Left lung (tissue), 10 donors: ENCODE results near the gene EDEM1. TPM values are rescaled to one million over a fixed set of nuclear protein-coding genes. Genes with fewer than 3 reads are reported as not detected.

ENCODE experiments used
- ATAC-seq: fragments of 200-7000 bp; cut with Tn5 transposase; one replicate; pipeline ENCODE4 v1.9.1; 2020; ENCODE audit warnings: moderate library complexity
- DNase-seq, 4 donors: peaks; one replicate each; pipeline ENCODE4 v3.0.0-alpha.2; 2013 to 2020
- H3K27ac ChIP-seq, 2 donors: fragments of 200-600 bp; sonication (generic) in 1 of 2; one replicate each; pipeline versions ENCODE4 v1.5.0 to v1.8.0; 2020 to 2021
- H3K27me3 ChIP-seq, 2 donors: fragments of 200-600 bp; sonication (generic) in 1 of 2; one replicate each; pipeline versions ENCODE4 v1.5.0 to v1.8.0; 2020 to 2021
- H3K36me3 ChIP-seq, 2 donors: fragments of 200-600 bp; sonication (generic) in 1 of 2; one replicate each; pipeline versions ENCODE4 v1.5.0 to v1.8.0; 2020 to 2021
- H3K4me1 ChIP-seq, 2 donors: fragments of 200-600 bp; one replicate each; pipeline ENCODE4 v1.8.0; 2021
- H3K4me3 ChIP-seq, 2 donors: fragments of 200-600 bp; sonication (generic) in 1 of 2; one replicate each; pipeline versions ENCODE4 v1.5.0 to v1.8.0; 2020 to 2021; ENCODE audit warnings: mild to moderate bottlenecking in 1 of 2
- H3K9me3 ChIP-seq, 2 donors: fragments of 200-600 bp; sonication (generic) in 1 of 2; one replicate each; pipeline versions ENCODE4 v1.5.0 to v1.8.0; 2020 to 2021
- CTCF ChIP-seq, 2 donors: fragments of 200-600 bp; sonication (generic) in 1 of 2; IDR thresholded peaks; one replicate each; pipeline versions ENCODE4 v1.5.0 to v1.8.0; 2021; ENCODE audit warnings: antibody characterized with exemption in 2 of 2
- intact Hi-C, 2 donors: fragments of 100-400 bp; cut with DNase I; formaldehyde crosslinking; loops; one replicate each; pipeline versions ENCODE4 v1.11.2 to v1.14.2; 2022
- polyA plus RNA-seq, 6 donors: library from polyadenylated mRNA; unstranded; fragments of 120-200 nt; gene quantifications; one replicate each; pipeline ENCODE4 v1.2.1, GENCODE V29; 2013; ENCODE audit not compliant: insufficient read length in 6 of 6
- total RNA-seq, 2 donors: library from RNA; stranded (reverse); fragmentation: NEBNext Ultra II Directional; extraction: Animal tissue kit (Norgen Biotek cat#: 25700); gene quantifications; one replicate each; pipeline ENCODE4 v1.2.1, GENCODE V29; 2021
- donor health status: DM: no; HTN: yes; CAD: no.
- donor health status: DM: no; HTN: no; CAD: no.

Gene EDEM1
- total and polyA plus RNA-seq, 8 donors = 24.1 to 104 (median 28.3) TPM

DNA sequence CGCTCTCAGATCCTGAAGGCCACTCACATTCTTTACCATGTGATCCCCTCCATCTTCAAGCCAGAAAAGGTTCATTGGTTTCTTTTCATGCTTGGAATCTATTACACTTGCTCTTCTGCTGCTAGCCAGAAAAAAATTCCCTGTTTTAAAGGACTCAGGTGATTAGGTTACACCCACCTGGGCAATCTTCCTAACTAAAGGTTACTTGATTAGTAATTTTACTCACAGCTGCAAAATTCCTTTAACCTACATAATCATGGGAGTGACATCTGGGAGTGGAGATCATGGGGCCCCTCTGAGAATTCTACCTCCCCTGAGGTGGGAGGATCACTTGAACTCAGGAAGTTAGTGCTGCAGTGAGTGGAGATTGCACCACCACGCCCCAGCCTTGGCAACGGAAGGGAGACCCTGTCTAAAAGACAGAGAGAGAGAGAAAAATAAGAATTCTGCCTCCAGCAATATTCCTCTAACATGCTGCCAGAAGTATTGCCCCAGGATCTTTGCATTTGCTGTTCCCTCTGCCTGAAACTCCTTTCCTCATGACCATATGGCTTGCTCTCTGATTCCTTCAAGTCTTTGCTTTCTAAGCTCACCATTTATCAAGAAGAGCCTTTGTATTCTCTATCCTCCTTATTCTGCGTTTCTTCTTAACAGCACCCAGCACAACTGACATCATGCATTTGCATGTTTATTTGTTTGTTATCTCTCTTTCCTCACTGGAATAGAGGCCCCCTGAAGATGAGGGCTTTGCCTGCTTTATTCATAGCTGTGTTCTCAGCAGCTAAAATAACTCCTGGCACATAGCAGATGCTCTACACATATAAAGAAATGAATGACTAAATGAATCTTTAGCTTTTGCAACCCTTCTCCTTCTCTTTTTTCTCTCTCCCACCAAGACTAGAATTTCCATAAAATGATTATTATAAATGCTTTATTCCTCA, 68.2 kb downstream of the EDEM1 start:
- no peaks in the 10 kb centered on the region for H3K27me3 ChIP-seq
- H3K27ac ChIP-seq = no peak overlapping the region
- ATAC-seq (no peak), DNase-seq (no peak)
- intact Hi-C loops = no loop called here
- no peaks in the 10 kb centered on the region for H3K9me3 ChIP-seq
- H3K4me1 ChIP-seq = no peaks in the 10 kb centered on the region
- H3K4me3 ChIP-seq = no peak overlapping the region
- TF ChIP-seq CTCF (IDR thresholded peaks at IDR 0.05) = no peak
- no peaks in the 10 kb centered on the region for H3K36me3 ChIP-seq

DNA sequence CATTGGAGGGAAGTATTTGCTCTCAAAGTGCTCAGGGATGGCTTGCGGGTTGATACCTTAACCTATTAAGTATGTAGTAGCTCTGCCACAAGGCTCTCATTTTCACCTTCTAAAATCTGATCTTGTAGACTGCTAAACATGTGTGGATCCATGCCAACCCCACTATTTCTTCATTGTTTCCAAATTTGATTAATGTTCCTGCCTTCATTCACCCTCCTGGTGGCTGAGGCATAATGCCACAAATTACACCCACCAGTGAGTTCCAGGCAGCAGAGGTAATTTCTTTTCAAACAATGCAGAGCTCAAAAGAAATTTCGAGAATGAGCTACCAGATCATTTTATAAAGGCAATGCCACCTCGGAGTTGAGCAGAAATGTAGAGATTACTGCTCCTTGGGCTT, 71.0 kb downstream of the EDEM1 start:
- ATAC-seq (no peak), DNase-seq (no peak)
- intact Hi-C loops = no loop called here
- Histone ChIP-seq H3K4me1 (no peaks in the 10 kb centered on the region), H3K9me3 (no peaks in the 10 kb centered on the region), H3K27me3 (no peaks in the 10 kb centered on the region), H3K36me3 (no peaks in the 10 kb centered on the region), H3K27ac (no peak overlapping the region), H3K4me3 (no peak overlapping the region)
- no peak for TF ChIP-seq CTCF (IDR thresholded peaks at IDR 0.05)

DNA sequence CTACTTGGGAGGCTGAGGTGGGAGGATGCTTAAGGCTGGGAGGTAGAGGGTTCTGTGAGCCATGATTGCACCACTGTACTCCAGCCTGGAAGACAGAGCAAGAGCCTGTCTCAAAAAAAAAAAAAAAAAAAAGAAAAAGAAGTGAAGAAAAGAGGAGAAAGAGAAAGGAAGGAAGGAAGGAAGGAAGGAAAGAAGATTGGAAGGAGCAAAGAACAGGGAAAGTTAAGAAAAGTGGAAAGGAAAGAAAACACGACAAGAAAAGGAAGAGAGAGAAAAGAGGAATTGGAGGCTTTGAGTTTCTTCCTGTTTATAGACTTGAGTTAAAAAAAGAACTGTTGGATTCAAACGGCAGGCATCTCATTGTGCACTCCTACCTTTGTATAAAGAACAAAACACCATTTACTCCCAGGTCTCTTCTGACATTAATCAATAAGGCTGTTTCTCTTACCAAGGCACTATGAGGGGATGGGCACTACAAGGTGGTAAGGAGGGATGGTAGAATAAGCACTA, 73.5 kb downstream of the EDEM1 start:
- intact Hi-C loops = no loop called here
- no peaks in the 10 kb centered on the region for H3K4me1 ChIP-seq
- no peak for ATAC-seq

GRCh38 chr3:5262507-5262906, 75.0 kb downstream of the EDEM1 start:
- TF ChIP-seq CTCF (IDR thresholded peaks at IDR 0.05) = no peak
- Histone ChIP-seq H3K9me3 (no peaks in the 10 kb centered on the region), H3K36me3 (no peaks in the 10 kb centered on the region), H3K4me1 (no peaks in the 10 kb centered on the region), H3K4me3 (no peak overlapping the region), H3K27me3 (no peaks in the 10 kb centered on the region), H3K27ac (no peak overlapping the region)
- ATAC-seq = no peak
- intact Hi-C loops = no loop called here
- DNase-seq = no peak

More for the DNA sequence above, 73.5 kb downstream of the EDEM1 start:
- Histone ChIP-seq H3K36me3 (no peaks in the 10 kb centered on the region), H3K27ac (no peak overlapping the region), H3K27me3 (no peaks in the 10 kb centered on the region), H3K4me3 (no peak overlapping the region), H3K9me3 (no peaks in the 10 kb centered on the region)
- DNase-seq = no peak
- TF ChIP-seq CTCF (IDR thresholded peaks at IDR 0.05) = no peak

GRCh38 chr3:5264093-5264600, 76.6 kb downstream of the EDEM1 start:
- H3K36me3 ChIP-seq = no peaks in the 10 kb centered on the region
- DNase-seq (no peak), ATAC-seq (no peak)
- no peak for TF ChIP-seq CTCF (IDR thresholded peaks at IDR 0.05)
- H3K4me3 ChIP-seq = no peak overlapping the region
- no peaks in the 10 kb centered on the region for H3K4me1 ChIP-seq
- H3K9me3 ChIP-seq = no peaks in the 10 kb centered on the region
- H3K27me3 ChIP-seq = no peaks in the 10 kb centered on the region
- no peak overlapping the region for H3K27ac ChIP-seq
- intact Hi-C loops = no loop called here
